ENCODE measurements around the gene HAGHL. TPM values are rescaled to one million over a fixed set of nuclear protein-coding genes. Genes with fewer than 3 reads are reported as not detected.

HAGHL gene
- total and polyA plus RNA-seq, 2 experiments from 2014 or later = 21.6 to 35.3 TPM

DNA sequence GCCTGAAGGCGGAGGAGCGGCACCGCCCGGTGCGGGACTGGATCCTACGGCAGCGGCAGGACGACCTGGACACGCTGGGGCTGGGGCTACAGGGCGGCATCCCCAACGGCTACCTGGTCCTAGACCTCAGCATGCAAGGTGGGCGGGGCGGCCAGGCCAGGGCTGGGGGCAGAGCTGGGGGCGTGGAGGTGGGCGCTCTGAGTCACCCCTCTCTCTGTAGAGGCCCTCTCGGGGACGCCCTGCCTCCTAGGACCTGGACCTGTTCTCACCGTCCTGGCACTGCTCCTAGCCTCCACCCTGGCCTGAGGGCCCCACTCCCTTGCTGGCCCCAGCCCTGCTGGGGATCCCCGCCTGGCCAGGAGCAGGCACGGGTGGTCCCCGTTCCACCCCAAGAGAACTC lies 41.5 kb downstream of the HAGHL start:
- Histone ChIP-seq H2AFZ (no peak overlapping the region), H3K27me3 (ENCODE audit: insufficient read depth) (no peaks in the 10 kb centered on the region), H4K20me1 (replicated peaks; ENCODE audit: insufficient read depth) (no peaks in the 10 kb centered on the region), H3K79me2 (replicated peaks; ENCODE audit: insufficient read depth) (no peaks in the 10 kb centered on the region), H3K27ac (ENCODE audit: low read depth) (no peak overlapping the region), H3K9me2 (ENCODE audit: insufficient read depth) (no peaks in the 10 kb centered on the region), H3K4me2 (no peak overlapping the region), H3F3A (replicated peaks; ENCODE audit: low read depth) (0 out of 2 replicates have a peak, but pooled peaks cover 3% of the 10 kb centered on the region), H3K4me1 (ENCODE audit: insufficient read depth) (no peaks in the 10 kb centered on the region), H3K4me3 (no peak overlapping the region), H3K36me3 (ENCODE audit: insufficient read depth) (no peaks in the 10 kb centered on the region)
- Mint-ChIP-seq H3K4me1 (no peaks in the 10 kb centered on the region; the same call in 2 of the 3 replicates), H3K9me3 (no peaks in the 10 kb centered on the region), H3K27ac (no peak overlapping the region), H3K36me3 (ENCODE audit: low read depth) (no peaks in the 10 kb centered on the region), H3K4me3 (no peak overlapping the region), H3K27me3 (ENCODE audit: insufficient read depth, low read depth, poor library complexity) (peaks cover 10% of the 10 kb centered on the region)
- DNase-seq (ENCODE audit: low spot score) = no peak
- peak; percentile 19 for ATAC-seq
- no peak for TF ChIP-seq REST (IDR thresholded peaks at IDR 0.05; ENCODE audit: unreplicated experiment)

DNA sequence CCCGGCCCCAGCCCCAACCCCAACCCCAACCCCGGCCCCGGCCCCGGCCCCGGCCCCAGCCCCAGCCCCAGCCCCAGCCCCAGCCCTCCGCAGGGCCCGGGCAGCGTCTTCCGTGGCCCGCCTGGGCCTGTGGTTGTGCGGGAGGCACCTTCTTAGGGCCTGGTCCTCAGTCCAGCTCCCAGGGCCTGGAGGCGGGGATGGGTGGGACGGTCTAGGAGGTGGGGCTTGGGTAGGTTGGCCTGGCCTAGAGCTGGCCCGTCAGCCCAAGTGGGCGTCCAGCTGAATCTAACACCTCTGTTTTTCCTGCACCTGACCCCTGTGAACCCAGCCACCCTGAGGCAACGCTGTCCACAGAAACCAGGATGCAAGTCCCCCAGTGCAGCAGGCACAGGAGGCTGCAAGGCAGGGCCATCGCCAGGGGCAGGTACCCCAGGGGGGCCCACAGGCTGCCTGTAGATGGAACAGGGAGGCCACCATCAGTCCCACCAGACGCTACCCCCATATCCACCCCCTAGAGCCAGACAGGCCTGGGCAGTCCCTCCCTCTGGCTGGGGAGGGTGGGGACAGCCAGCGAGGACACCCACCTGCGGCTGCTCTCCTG lies 42.4 kb downstream of the HAGHL start:
- Histone ChIP-seq H3K9me2 (ENCODE audit: insufficient read depth) (no peaks in the 10 kb centered on the region), H3K79me2 (replicated peaks; ENCODE audit: insufficient read depth) (no peaks in the 10 kb centered on the region), H3K36me3 (ENCODE audit: insufficient read depth) (no peaks in the 10 kb centered on the region), H3K4me2 (no peak overlapping the region), H4K20me1 (replicated peaks; ENCODE audit: insufficient read depth) (no peaks in the 10 kb centered on the region), H3F3A (replicated peaks; ENCODE audit: low read depth) (0 out of 2 replicates have a peak, but pooled peaks cover 3% of the 10 kb centered on the region), H3K27me3 (ENCODE audit: insufficient read depth) (no peaks in the 10 kb centered on the region), H3K4me3 (no peak overlapping the region), H2AFZ (no peak overlapping the region), H3K27ac (ENCODE audit: low read depth) (no peak overlapping the region), H3K4me1 (ENCODE audit: insufficient read depth) (no peaks in the 10 kb centered on the region)
- Mint-ChIP-seq H3K27ac (no peak overlapping the region), H3K4me1 (no peaks in the 10 kb centered on the region), H3K27me3 (ENCODE audit: insufficient read depth, low read depth, poor library complexity) (peaks cover 12% of the 10 kb centered on the region), H3K9me3 (no peaks in the 10 kb centered on the region), H3K36me3 (ENCODE audit: low read depth) (no peaks in the 10 kb centered on the region), H3K4me3 (no peak overlapping the region)
- TF ChIP-seq EZH2 (IDR thresholded peaks at IDR 0.05; ENCODE audit: low read depth, unreplicated experiment) = no peak
- DNase-seq (ENCODE audit: low spot score) = no peak
- ATAC-seq = peak; percentile 25

DNA sequence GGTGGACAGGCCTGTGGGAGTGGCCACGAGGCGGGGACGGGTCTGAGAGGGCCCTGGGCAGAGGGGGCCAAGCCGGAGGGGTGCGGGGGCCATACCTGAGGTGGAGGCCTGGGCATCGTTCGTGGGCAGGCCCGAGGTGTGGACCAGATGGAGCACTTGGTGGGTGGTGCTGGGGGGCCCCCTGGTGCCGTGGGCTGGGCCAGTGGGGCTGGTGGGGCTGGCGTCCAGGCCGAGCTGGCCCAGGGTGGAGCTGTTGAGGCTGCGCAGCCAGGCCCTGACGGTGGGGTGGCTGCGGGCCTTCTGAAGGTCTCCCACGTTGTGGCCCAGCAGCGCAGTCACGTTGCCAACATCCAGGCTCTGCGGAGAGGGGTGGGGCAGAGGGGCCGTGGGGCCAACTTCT lies 43.0 kb downstream of the HAGHL start:
- ATAC-seq = no peak
- Histone ChIP-seq H3K4me3 (no peak overlapping the region), H3F3A (replicated peaks; ENCODE audit: low read depth) (0 out of 2 replicates have a peak, but pooled peaks cover 3% of the 10 kb centered on the region), H3K9me2 (ENCODE audit: insufficient read depth) (no peaks in the 10 kb centered on the region), H3K79me2 (replicated peaks; ENCODE audit: insufficient read depth) (no peaks in the 10 kb centered on the region), H3K36me3 (ENCODE audit: insufficient read depth) (no peaks in the 10 kb centered on the region), H3K4me2 (no peak overlapping the region), H3K27me3 (ENCODE audit: insufficient read depth) (no peaks in the 10 kb centered on the region), H3K4me1 (ENCODE audit: insufficient read depth) (no peaks in the 10 kb centered on the region), H2AFZ (no peak overlapping the region), H4K20me1 (replicated peaks; ENCODE audit: insufficient read depth) (no peaks in the 10 kb centered on the region), H3K27ac (ENCODE audit: low read depth) (no peak overlapping the region)
- Mint-ChIP-seq H3K36me3 (ENCODE audit: low read depth) (no peaks in the 10 kb centered on the region), H3K9me3 (no peaks in the 10 kb centered on the region), H3K27me3 (ENCODE audit: insufficient read depth, low read depth, poor library complexity) (peaks cover 12% of the 10 kb centered on the region), H3K4me1 (no peaks in the 10 kb centered on the region), H3K4me3 (no peak overlapping the region), H3K27ac (no peak overlapping the region)
- DNase-seq (ENCODE audit: low spot score) = no peak
- TF ChIP-seq CREB1 (CRISPR knock-in tag; IDR thresholded peaks at IDR 0.05; ENCODE audit: low read depth) (no peak), ZNF114 (CRISPR knock-in tag; IDR thresholded peaks at IDR 0.05) (no peak)
- TF ChIP-seq, protein P1, sequence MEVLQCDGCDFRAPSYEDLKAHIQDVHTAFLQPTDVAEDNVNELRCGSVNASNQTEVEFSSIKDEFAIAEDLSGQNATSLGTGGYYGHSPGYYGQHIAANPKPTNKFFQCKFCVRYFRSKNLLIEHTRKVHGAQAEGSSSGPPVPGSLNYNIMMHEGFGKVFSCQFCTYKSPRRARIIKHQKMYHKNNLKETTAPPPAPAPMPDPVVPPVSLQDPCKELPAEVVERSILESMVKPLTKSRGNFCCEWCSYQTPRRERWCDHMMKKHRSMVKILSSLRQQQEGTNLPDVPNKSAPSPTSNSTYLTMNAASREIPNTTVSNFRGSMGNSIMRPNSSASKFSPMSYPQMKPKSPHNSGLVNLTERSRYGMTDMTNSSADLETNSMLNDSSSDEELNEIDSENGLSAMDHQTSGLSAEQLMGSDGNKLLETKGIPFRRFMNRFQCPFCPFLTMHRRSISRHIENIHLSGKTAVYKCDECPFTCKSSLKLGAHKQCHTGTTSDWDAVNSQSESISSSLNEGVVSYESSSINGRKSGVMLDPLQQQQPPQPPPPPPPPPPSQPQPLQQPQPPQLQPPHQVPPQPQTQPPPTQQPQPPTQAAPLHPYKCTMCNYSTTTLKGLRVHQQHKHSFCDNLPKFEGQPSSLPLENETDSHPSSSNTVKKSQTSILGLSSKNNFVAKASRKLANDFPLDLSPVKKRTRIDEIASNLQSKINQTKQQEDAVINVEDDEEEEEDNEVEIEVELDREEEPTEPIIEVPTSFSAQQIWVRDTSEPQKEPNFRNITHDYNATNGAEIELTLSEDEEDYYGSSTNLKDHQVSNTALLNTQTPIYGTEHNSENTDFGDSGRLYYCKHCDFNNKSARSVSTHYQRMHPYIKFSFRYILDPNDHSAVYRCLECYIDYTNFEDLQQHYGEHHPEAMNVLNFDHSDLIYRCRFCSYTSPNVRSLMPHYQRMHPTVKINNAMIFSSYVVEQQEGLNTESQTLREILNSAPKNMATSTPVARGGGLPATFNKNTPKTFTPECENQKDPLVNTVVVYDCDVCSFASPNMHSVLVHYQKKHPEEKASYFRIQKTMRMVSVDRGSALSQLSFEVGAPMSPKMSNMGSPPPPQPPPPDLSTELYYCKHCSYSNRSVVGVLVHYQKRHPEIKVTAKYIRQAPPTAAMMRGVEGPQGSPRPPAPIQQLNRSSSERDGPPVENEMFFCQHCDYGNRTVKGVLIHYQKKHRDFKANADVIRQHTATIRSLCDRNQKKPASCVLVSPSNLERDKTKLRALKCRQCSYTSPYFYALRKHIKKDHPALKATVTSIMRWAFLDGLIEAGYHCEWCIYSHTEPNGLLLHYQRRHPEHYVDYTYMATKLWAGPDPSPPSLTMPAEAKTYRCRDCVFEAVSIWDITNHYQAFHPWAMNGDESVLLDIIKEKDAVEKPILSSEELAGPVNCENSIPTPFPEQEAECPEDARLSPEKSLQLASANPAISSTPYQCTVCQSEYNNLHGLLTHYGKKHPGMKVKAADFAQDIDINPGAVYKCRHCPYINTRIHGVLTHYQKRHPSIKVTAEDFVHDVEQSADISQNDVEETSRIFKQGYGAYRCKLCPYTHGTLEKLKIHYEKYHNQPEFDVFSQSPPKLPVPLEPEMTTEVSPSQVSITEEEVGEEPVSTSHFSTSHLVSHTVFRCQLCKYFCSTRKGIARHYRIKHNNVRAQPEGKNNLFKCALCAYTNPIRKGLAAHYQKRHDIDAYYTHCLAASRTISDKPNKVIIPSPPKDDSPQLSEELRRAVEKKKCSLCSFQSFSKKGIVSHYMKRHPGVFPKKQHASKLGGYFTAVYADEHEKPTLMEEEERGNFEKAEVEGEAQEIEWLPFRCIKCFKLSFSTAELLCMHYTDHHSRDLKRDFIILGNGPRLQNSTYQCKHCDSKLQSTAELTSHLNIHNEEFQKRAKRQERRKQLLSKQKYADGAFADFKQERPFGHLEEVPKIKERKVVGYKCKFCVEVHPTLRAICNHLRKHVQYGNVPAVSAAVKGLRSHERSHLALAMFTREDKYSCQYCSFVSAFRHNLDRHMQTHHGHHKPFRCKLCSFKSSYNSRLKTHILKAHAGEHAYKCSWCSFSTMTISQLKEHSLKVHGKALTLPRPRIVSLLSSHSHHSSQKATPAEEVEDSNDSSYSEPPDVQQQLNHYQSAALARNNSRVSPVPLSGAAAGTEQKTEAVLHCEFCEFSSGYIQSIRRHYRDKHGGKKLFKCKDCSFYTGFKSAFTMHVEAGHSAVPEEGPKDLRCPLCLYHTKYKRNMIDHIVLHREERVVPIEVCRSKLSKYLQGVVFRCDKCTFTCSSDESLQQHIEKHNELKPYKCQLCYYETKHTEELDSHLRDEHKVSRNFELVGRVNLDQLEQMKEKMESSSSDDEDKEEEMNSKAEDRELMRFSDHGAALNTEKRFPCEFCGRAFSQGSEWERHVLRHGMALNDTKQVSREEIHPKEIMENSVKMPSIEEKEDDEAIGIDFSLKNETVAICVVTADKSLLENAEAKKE (CRISPR knock-in tag; IDR thresholded peaks at IDR 0.05) = no peak
